ENCODE measurements around the gene MAN1C1. TPM values are rescaled to one million over a fixed set of nuclear protein-coding genes. Genes with fewer than 3 reads are reported as not detected.

Gene MAN1C1
- total and polyA plus RNA-seq, 9 of the 15 experiments (the other 6 are each of a cell fraction or from before 2014, with no cell fraction given), result 0.04 to 0.44 (median 0.10) TPM; not detected in 3

GRCh38 chr1:25797939-25798338 lies 181.3 kb downstream of the MAN1C1 start:
- ATAC-seq, result peak; percentile 77
- intact Hi-C loops (cut with micrococcal nuclease), result loop anchor here (2.0 to 10.0 kb wide), 4 partner anchors 37 to 256 kb away; partner anchors contain the start of gene LDLRAP1
- peak; percentile 67 to 81 (median 72) for DNase-seq (ENCODE audit: extremely low read depth in 1 of 4, low spot score in 3 of 4)
- H3K27me3 ChIP-seq (ENCODE audit: control insufficient read depth in 2 of 2, insufficient read depth in 2 of 2, low read length in 2 of 2), result peaks cover 19 to 35% of the 10 kb centered on the region in 2 experiments
- H3K4me3 ChIP-seq, result no peak overlapping the region
- no peak overlapping the region for H3K4me2 ChIP-seq (ENCODE audit: insufficient read depth, low read length)
- H3K36me3 ChIP-seq (ENCODE audit: control insufficient read depth, insufficient read depth, low read length), result no peaks in the 10 kb centered on the region
- no peaks in the 10 kb centered on the region for H3K9me1 ChIP-seq (ENCODE audit: control insufficient read depth, insufficient read depth, low read length)
- H3K9ac ChIP-seq (ENCODE audit: insufficient read depth in 1 of 2, low read depth in 2 of 2, low read length in 2 of 2), result peak overlapping the region in 1 of 2 experiments; percentile 29; a peak in 1 of 4 replicates
- no peak overlapping the region; the same call in 1 of the 2 replicates for H2AFZ ChIP-seq (ENCODE audit: low read depth, low read length)
- no peak overlapping the region for H3K27ac ChIP-seq (ENCODE audit: extremely low read depth, low read depth, low read length)
- in situ Hi-C loops (cut with MboI), result loop anchor here (5.0 kb wide), 1 partner anchor 186 kb away; no protein-coding TSS in a partner anchor
- 48% methylated on average over 8 of the region's 8 CpGs for WGBS (ENCODE audit: insufficient coverage, low coverage, missing lambda C conversion rate)
- CTCF ChIA-PET (ENCODE audit: low intra/inter-chr PET ratio), result interaction anchor here (0.5 to 3.3 kb wide), 2 partner anchors 125 to 189 kb away, joined by 6 to 15 read pairs; no protein-coding TSS in a partner anchor
- peak; percentile 37 for FAIRE-seq
- POLR2A ChIA-PET, result no interaction called here
- H4K20me1 ChIP-seq (replicated peaks; ENCODE audit: control insufficient read depth, insufficient read depth, low read length), result no peaks in the 10 kb centered on the region
- no peaks in the 10 kb centered on the region for H3K79me2 ChIP-seq (ENCODE audit: control insufficient read depth, insufficient read depth, low read length)
- H3K4me1 ChIP-seq (replicated peaks in 1 of 2; ENCODE audit: control insufficient read depth in 2 of 2, insufficient read depth in 2 of 2, low read length in 2 of 2), result peaks cover 13 to 20% of the 10 kb centered on the region in 2 experiments; a peak in 4 of 5 replicates
- no TSS peak for BruUV-seq (replicated peaks)
- H3K9me3 ChIP-seq (replicated peaks; ENCODE audit: control insufficient read depth, insufficient read depth, low read depth, low read length), result no peaks in the 10 kb centered on the region
- no peak for TF ChIP-seq ZNF764 (CRISPR knock-in tag; IDR thresholded peaks at IDR 0.05; ENCODE audit: low read depth)
- peak; percentile 48; the same call in 1 of the 2 replicates for TF ChIP-seq STAG1 (CRISPR knock-in tag; IDR thresholded peaks at IDR 0.05; ENCODE audit: borderline replicate concordance)
- no peak for TF ChIP-seq CCNT2 (IDR thresholded peaks at IDR 0.05; ENCODE audit: borderline replicate concordance, extremely low read depth, insufficient read length, low read depth, low read length)
- TF ChIP-seq CTCF (IDR thresholded peaks at IDR 0.05 in 2 of 3, conservative IDR thresholded peaks at IDR 0.05 in 1 of 3; ENCODE audit: insufficient read depth in 2 of 3, low read depth in 1 of 3, low read length in 3 of 3), result peak; percentile 75 to 83 (median 78)
- TF ChIP-seq CSDE1 (IDR thresholded peaks at IDR 0.05), result no peak
- TF ChIP-seq TAF15 (IDR thresholded peaks at IDR 0.05; ENCODE audit: low read depth, low read length), result no peak
- no peak for TF ChIP-seq XRCC3 (IDR thresholded peaks at IDR 0.05)
- TF ChIP-seq EWSR1 (IDR thresholded peaks at IDR 0.05; ENCODE audit: borderline replicate concordance, low read depth, partially characterized antibody), result no peak
- no peak for TF ChIP-seq SMARCA4 (IDR thresholded peaks at IDR 0.05)
- TF ChIP-seq XRCC5 (IDR thresholded peaks at IDR 0.05; ENCODE audit: low read depth, low read length), result 0 out of 2 replicates have a peak, but pooled peaks have one; percentile 59
- TF ChIP-seq MAZ (CRISPR knock-in tag; conservative IDR thresholded peaks at IDR 0.05 in 1 of 2, IDR thresholded peaks at IDR 0.05 in 1 of 2), result peak in 1 of 2 experiments; percentile 51; a peak in 1 of 4 replicates
- TF ChIP-seq ZNF444 (CRISPR knock-in tag; IDR thresholded peaks at IDR 0.05), result no peak
- no peak for TF ChIP-seq FIP1L1 (IDR thresholded peaks at IDR 0.05; ENCODE audit: low read depth, low read length, poor library complexity, severe bottlenecking)
- peak; percentile 34; the same call in 1 of the 2 replicates for TF ChIP-seq ZFX (CRISPR knock-in tag; IDR thresholded peaks at IDR 0.05)
- TF ChIP-seq SRF (CRISPR knock-in tag; IDR thresholded peaks at IDR 0.05), result peak in 1 of 2 experiments; percentile 25; a peak in 1 of 4 replicates
- TF ChIP-seq GTF2F1 (IDR thresholded peaks at IDR 0.05; ENCODE audit: low read depth, low read length), result no peak
- TF ChIP-seq MTA3 (IDR thresholded peaks at IDR 0.05; ENCODE audit: borderline replicate concordance), result no peak
- no peak for TF ChIP-seq ERF (CRISPR knock-in tag; IDR thresholded peaks at IDR 0.05)
- peak; percentile 37; the same call in 1 of the 2 replicates for TF ChIP-seq PKNOX1 (IDR thresholded peaks at IDR 0.05)
- TF ChIP-seq ZNF384 (IDR thresholded peaks at IDR 0.05; ENCODE audit: low read depth, low read length), result no peak
- TF ChIP-seq NFRKB (IDR thresholded peaks at IDR 0.05; ENCODE audit: low read depth), result no peak
